Globus pallidus (tissue), 1 donor: ENCODE measurements around the gene ATP6AP2.
"Not testable (repeated sequence)": the region's sequence is repeated elsewhere in the genome, so short reads cannot be mapped to it uniquely, and the experiment has no call there.

Experiments used
- DNase-seq: peaks from one replicate; pipeline ENCODE4 v3.0.0-alpha.2; 2015; ENCODE audit warnings: low spot score

Gene ATP6AP2

DNA sequence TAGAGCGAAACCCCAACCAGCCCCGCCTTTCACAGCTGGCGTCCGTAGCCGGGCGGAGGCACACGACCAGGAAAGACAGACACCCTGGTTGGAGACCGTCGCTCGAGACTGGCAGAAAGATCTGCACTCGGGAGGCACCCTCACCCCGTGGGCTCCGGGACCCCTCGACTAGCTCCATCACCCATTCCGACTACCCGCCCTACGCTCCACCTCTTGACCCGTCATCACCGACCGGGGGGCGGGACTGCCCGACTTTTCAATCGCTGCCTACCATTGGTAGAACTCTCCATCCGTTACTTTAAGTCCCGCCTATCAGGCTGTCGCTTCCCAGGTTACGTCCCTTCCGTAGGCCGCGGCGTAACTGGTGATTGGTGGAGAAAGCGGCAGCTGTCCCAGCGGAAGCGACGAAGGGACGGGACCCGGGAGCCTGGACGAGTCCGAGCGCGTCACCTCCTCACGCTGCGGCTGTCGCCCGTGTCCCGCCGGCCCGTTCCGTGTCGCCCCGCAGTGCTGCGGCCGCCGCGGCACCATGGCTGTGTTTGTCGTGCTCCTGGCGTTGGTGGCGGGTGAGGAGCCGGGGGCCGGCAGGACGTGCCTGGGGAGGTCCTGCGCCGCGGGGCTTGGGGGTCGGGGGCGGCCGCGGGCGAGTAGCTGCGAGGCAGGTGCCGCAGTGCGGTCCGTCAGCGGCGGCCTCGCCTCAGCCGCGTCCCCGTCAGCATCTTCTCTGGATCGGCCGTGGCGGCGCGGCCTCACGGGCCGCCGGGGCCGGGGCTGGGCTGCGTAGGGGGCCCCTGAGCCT is at the start of gene ATP6AP2:
Gene ATP6AP2 (plus strand): TSS at position 434 of the 799 bp plus-strand sequence. CDS start 96 bp downstream, at position 530.
- peak; percentile 92 for DNase-seq

DNA sequence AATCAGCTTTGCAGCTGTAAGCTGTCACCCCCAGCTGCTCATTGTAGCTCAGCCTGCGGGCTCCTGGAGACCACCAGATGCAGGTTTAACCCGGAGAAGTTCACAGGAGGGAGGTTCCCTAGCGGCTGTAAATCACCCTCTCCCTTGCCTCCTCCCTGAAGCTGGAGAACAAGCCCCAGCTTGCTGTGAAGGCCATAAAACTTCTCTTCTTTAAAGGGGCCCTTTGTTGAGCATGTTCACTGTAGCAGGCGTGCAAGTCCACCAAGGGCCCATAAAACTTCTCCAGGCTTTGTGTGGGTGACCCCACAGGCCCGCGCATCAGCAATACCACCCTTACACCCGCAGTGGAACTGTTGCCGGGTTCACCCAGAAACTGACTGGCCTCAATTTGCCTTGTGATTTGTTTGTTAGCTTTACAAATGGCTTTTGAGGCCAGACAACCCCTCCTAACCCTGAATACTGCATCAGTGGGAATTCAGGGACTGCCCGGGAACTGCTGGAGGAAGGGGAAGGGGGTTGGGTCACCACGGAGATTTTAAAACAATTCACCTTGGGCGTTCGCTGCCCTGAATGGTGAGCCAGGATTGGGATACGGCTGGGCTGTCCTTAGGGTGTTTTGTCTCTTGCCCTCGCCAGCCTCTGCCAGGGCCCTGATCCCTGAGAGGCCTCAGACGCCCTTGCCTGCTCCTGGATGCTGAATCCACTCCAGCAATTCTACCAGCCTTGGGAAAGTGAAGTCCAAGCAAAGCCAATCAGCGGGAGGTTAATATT is 49.5 kb upstream of the ATP6AP2 start:
- no peak for DNase-seq

DNA sequence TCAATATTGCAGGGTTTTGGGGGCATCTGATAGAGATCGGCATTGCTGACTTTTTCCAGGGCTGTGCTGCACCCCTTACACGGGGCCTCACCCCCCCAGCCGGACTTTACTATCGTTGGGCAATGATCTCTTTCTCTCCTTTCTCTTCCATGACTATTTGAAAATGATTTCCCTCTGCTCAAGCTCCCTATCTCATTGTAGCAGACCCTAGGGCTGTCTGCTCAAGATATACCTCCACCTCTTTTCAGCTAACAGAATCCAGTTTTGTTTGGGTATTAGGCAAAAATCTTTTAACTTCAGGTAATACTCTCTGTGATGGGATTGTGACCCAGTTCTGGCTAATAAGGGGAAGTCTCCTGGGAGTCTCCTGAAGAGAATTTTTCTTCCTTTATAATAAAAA is 43.5 kb upstream of the ATP6AP2 start:
- DNase-seq: no peak

DNA sequence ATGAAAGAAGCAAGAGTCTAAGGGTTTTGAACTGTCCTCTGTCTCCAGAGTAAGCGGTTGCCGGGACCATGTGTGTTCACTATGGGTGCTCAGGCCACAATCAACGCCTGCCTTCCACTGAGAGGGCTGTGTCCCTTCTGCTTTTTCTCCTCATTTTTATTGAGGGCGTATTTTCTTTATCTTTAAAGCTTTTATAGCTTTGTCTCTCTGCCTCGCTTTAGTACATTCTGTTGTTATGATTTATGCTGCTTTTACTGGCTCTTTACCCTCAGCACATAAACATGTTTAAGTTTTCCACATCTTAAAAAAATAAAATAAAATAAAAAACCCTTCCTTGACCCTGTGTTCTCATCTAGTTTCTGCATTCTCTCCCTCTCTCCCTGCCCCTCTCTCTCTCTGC is 42.4 kb upstream of the ATP6AP2 start:
- no peak for DNase-seq

DNA sequence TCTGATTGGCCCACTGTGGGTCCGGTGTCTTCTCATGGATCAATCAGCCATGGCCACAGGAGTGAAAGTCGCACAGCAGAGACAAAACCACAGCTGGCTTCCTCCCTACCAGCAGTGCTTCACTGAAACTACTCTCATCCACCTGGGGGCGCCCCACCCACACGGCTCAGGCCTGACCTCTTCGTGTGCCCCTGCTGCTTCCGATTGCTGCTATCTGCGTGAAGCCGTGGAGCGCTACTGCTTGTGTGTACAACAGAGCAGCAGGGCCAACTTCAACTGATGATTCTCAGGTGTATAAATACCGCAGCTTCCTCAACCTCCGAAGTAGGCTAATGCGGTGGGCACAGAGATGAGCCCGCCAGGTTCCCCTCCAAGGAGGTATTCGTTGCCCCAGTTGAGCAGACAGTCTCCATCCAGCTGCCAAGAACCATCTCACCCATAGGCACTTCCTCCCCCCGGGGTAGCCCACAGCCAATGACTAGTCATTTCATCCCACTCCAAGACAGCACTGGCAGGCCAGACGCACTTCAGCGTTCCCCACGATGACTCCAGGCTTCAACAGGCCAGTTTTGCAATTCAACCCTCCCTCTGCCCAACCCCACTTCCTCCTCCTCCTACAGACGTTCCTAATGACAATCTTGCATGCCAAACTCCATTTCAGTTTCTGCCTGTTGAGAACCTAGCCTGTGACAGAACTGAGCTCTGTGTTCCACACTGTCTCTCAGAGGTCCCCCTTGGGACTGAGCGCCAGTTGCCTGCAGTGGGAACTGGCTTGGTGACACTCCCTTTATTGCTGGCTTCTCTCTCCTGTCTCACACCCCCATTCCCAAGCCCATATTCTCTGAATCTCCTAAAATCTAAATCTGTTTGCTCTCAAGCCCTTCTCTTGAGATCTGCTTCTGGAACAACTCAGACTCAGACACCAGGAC is 41.3 kb upstream of the ATP6AP2 start:
- peak; percentile 16 for DNase-seq

DNA sequence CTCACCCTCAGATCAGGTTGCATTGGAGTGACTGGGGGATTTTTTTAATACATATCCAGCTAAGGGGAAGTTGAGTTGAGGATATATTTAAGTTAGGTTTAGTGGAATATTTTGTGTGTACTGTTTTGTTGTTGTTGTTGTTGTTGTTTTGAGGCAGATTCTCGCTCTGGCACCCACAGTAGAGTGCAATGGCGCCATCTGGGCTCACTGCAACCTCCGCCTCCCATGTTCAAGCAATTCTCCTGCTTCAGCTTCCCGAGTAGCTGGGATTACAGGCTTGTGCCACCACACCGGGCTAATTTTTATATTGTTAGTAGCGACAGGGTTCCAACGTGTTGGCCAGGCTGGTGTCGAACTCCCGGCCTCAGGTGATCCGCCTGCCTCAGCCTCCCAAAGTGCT is 38.6 kb upstream of the ATP6AP2 start:
- no peak for DNase-seq

DNA sequence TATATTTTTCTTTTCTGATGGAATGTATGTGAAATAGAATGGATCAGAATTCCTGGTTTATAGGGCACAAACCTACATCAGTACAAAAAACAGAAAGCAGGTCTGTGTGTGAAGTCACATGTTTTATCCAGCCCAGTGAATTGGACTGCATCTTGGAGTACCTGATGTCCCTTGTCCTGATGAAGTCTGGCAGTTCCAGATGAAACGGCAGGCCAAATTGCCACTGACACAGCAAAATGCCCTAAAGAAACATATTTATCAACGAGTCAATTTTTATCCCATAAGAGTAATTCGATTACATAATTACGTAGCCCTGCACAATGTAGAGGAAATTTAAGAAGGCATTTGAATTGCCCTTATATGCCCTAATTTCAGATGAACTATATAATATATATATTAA is 37.8 kb upstream of the ATP6AP2 start:
- no peak for DNase-seq

GRCh38 chrX:40543661-40544328 is 37.0 kb upstream of the ATP6AP2 start:
- DNase-seq: peak; percentile 46

DNA sequence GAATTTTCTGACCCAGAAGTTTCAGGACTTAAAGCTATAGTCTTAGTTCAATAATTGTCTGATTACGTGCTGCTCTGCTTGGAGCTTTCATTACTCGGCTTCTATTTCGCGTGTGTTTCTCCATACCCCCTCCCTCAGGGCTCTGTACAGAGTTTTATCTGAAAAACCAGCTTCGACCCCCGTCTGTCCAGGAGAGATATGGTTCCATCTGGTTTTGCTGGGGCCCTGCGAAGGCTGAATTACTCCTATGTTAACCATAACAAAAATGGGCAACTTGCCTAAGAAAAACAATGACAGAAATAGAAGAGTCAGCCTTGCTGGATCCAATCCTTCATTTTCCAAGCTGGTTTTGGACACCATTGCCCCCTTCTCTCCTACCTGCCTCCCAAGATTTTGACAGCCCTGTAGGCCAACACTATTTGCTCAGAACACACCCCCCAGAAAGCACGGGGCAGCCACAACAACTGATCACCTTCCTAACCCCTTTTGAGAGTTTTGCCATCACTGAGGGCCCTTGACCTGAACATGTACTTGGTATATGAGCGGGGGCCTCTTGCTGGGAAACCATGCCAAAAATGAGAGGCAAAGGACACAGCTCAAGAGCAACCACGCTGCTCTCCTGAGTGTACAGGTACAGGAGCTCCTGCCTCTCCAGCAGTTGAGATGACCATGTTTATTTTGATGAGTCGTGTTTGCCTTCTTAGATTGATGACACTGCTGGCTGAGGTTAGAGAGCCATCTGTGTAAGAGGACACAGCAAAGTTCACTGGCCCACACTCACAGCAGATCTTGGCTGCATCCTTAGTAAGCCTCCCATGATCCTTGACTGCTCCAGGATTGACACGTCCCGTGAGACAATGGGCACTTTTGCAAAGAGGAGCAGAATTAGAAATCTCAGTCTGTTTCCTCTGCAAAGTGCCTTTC is 36.2 kb upstream of the ATP6AP2 start:
- DNase-seq: no peak

DNA sequence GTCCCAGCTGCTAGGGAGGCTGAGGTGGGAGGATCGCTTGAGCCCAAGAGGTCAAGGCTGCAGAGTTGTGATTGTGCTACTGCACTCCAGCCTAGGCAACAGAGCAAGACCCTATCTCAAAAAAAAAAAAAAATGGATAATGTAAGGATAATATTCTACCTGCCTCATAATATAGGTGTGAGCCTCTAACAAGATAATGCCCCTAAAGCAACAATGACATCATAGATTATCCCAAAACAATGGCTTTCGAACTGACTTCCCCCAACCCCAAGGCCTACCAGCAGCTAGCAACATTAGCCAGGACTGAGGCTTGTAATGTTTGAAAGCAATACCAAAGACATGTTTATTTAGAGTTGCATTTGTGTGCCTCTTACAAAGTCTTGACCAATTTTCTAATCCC is 33.9 kb upstream of the ATP6AP2 start:
- DNase-seq: no peak

- DNase-seq: no peak
These were observed 30.7 kb upstream of the ATP6AP2 start for GRCh38 chrX:40550066-40550465.

DNA sequence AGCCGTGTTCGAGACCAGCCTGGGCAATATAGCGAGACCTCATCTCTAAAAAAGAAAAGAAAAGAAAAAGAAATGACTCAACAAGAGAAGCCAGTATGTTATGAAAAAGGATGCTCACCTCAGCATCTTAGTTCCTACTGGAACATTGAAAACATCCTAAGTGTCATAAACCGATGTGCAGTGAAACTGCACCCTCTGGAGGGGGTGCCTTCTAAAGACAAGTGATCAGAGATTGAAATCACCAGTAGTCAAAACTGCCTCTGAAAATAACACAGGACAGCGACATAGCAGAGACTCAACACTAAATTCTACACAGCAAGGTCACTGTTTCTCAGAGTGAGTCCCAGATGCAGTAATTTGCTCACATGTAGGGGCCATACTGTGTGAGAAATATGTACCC is 28.0 kb upstream of the ATP6AP2 start:
- DNase-seq: peak; percentile 5

DNA sequence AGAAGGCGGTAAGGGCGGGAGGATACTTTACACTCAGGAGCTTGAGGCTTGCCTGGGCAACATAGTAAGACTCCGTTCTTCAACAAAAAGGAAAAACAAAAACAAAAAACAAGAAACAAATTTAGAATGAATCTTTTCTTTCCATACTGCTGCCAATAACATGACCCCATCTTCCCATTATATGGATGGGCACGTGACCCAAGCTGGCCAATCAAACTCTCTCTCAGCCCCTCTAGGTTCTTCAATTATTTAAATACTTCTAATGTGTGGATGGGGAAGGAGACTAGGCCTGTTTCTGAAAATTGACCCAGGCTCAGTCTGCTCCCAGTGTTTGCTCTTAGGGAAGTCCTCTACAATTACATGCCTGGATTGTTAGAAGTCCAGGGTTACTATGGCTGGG is 22.2 kb upstream of the ATP6AP2 start:
- no peak for DNase-seq

GRCh38 chrX:40563784-40564183 is 17.0 kb upstream of the ATP6AP2 start:
- DNase-seq: no peak

GRCh38 chrX:40564447-40564846 is 16.3 kb upstream of the ATP6AP2 start:
- DNase-seq: no peak

- no peak for DNase-seq
These were observed 10.2 kb upstream of the ATP6AP2 start for GRCh38 chrX:40570346-40571093.

DNA sequence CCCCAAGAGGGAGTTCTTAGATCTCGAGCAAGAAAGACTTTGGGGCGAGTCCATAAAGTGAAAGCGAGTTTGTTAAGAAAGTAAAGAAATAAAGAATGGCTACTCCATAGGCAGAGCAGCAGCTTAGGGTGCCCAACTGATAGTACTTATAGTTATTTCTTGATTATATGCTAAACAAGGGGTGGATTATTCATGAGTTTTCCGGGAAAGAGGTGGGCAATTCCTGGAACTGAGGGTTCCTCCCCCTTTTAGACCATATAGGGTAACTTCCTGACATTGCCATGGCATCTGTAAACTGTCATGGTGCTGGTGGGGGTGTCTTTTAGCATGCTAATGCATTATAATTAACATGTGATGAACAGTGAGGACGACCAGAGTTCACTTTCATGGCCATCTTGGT is 9.6 kb upstream of the ATP6AP2 start:
- DNase-seq: not testable (repeated sequence)

- DNase-seq: no peak
These were observed 9.2 kb upstream of the ATP6AP2 start for GRCh38 chrX:40571600-40571999.

GRCh38 chrX:40573763-40574162 is 7.0 kb upstream of the ATP6AP2 start:
- DNase-seq: no peak

DNA sequence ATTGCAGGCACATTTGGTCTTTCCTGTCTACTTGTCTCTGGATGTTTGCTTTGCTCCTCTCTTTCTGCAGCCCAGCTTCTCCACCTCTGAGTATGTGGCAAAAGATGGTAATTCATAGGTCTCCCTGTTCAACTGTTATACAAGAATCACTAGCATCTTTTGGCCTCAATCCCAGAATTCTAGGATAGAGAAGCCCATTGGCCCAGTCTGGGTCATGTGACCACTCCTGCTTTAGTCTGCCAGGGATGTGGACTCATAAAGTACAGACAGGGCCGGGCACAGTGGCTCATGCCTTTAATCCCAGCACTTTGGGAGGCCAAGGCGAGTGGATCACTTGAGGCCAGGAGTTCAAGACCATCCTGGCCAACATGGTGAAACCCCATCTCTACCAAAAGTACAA is 5.4 kb upstream of the ATP6AP2 start:
- DNase-seq: not testable (repeated sequence)
